GM06990 (cell line): ENCODE results near the gene MUC13.
A peak's percentile ranks its signal among the peaks of the same experiment; 100 is the strongest.

Experiments used
- DNase-seq: peaks from one replicate; pipeline ENCODE4 v3.0.0-alpha.2; 2011; ENCODE audit not compliant: insufficient read length; ENCODE audit errors: extremely low read depth
- H3K27me3 ChIP-seq: replicated peaks from 2 replicates; pipeline ENCODE4 v1.6.0; 2011; ENCODE audit warnings: low read length; ENCODE audit not compliant: control insufficient read depth, insufficient read depth
- H3K36me3 ChIP-seq: 2 replicates; pipeline ENCODE4 v1.5.1; 2011; ENCODE audit warnings: low read length; ENCODE audit not compliant: control insufficient read depth, insufficient read depth
- H3K4me3 ChIP-seq: replicated peaks from 2 replicates; pipeline ENCODE4 v1.5.1; 2011; ENCODE audit warnings: low read depth, mild to moderate bottlenecking, control low read depth, low read length
- CTCF ChIP-seq: IDR thresholded peaks from 2 replicates; pipeline ENCODE4 v1.5.1; 2011; ENCODE audit warnings: low read length, control low read depth, mild to moderate bottlenecking, inconsistent platforms; ENCODE audit not compliant: insufficient read depth, poor library complexity, severe bottlenecking

Gene MUC13

GRCh38 chr3:124895756-124896155 lies 38.8 kb downstream of the MUC13 start:
- no peaks in the 10 kb centered on the region for H3K36me3 ChIP-seq
- no peak overlapping the region for H3K4me3 ChIP-seq
- no peak for DNase-seq
- no peak for TF ChIP-seq CTCF
- no peaks in the 10 kb centered on the region for H3K27me3 ChIP-seq

GRCh38 chr3:124893526-124893925 lies 41.0 kb downstream of the MUC13 start:
- DNase-seq = no peak
- no peaks in the 10 kb centered on the region for H3K27me3 ChIP-seq
- no peaks in the 10 kb centered on the region for H3K36me3 ChIP-seq
- H3K4me3 ChIP-seq = no peak overlapping the region
- TF ChIP-seq CTCF = no peak

- Histone ChIP-seq H3K36me3 (no peaks in the 10 kb centered on the region), H3K4me3 (no peak overlapping the region), H3K27me3 (no peaks in the 10 kb centered on the region)
- no peak for DNase-seq
- no peak for TF ChIP-seq CTCF
Measured at GRCh38 chr3:124890573-124891190, 43.9 kb downstream of the MUC13 start.

- Histone ChIP-seq H3K36me3 (no peaks in the 10 kb centered on the region), H3K4me3 (no peak overlapping the region), H3K27me3 (no peaks in the 10 kb centered on the region)
- no peak for TF ChIP-seq CTCF
- DNase-seq = no peak
Measured at GRCh38 chr3:124888482-124889441, 45.8 kb downstream of the MUC13 start.

GRCh38 chr3:124887932-124888298 lies 46.6 kb downstream of the MUC13 start:
- no peak for DNase-seq
- Histone ChIP-seq H3K4me3 (peak overlapping the region; percentile 73), H3K36me3 (no peaks in the 10 kb centered on the region), H3K27me3 (no peaks in the 10 kb centered on the region)
- TF ChIP-seq CTCF = no peak
